OCI-LY3 (cell line): ENCODE measurements around the gene PIGL.

ENCODE experiments used
- CTCF ChIP-seq: fragments of 200-600, 300-600 bp; sonication (generic); IDR thresholded peaks from 2 replicates; pipeline ENCODE4 v1.5.1; 2014; ENCODE audit warnings: antibody characterized with exemption, low read length, low read depth
- EZH2phosphoT487 ChIP-seq: fragments of 200-600 bp; shearing (Covaris generic); IDR thresholded peaks from 2 replicates; pipeline ENCODE4 v1.6.1; 2018; ENCODE audit warnings: antibody characterized with exemption, mixed run types, low read depth

GRCh38 chr17:16281351-16281750 lies 64.3 kb downstream of the PIGL start:
- TF ChIP-seq CTCF (no peak), EZH2phosphoT487 (no peak)
